ENCODE measurements around the gene TAF8.

The TAF8 gene

GRCh38 chr6:42100029-42100901 lies 49.9 kb downstream of the TAF8 start:
- no peak for DNase-seq

DNA sequence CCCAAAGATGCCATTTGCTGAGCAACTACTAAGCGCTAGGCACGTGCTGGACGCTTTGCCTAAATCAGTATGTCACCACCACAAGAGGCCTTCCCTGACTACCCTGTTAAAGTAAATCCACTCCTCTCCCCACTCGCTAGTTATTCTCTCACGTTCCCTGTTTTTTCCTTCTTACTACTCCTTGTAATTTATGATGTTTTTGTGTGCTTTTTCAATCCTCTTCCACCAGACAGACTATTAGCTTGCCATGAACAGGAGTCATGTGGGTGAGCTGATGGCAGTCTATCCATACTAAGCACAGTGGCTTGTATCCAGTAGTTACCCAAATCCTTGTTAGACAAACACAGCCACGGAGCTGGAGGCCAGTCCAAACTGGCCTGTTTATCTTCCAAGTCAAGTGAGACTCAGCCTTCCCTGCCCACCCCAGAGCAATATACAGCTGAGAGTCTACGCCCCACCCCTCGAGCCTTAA lies 50.9 kb downstream of the TAF8 start:
- DNase-seq: no peak

GRCh38 chr6:42103216-42103615 lies 52.9 kb downstream of the TAF8 start:
- DNase-seq: no peak

DNA sequence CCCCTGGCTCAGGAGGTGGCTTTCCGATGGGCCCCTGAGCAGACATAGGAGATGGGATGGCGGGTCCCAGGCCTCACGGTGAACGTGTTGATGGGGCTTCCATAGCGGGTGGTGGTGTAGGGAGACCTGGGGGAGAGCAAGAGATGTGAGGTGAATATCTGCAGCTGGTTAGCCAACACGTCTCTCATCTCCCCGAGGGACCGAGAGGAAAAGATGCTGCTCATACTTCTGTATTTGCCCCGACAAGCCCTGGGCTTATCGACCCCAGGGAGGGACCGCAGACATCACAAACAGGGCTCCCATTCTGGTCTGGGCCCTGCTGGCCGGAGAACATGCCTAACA lies 53.4 kb downstream of the TAF8 start:
- no peak for DNase-seq

GRCh38 chr6:42104095-42104803 lies 53.9 kb downstream of the TAF8 start:
- DNase-seq: no peak

- no peak for DNase-seq
These were observed 54.4 kb downstream of the TAF8 start for GRCh38 chr6:42104804-42105125.

- no peak for DNase-seq
These were observed 54.9 kb downstream of the TAF8 start for GRCh38 chr6:42105156-42105648.

DNA sequence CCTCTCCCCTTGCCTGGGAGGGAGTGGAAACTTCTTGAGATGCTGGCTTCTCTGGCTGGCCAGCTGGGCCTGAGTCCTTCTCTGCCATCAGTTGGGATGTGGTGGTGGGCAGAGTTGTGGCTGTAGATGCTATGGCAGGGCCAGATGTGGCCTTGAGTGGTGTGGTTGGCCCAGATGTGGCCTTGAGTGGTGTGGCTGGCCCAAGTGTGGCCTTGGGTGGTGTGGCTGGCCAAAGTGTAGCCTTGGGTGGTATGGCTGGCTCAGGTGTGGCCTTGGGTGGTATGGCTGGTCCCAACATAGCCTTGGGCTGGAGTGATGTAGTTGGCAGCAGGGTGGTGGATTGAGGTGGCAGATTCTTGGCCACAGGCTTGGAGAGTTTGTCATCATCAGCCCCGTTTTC lies 55.4 kb downstream of the TAF8 start:
- DNase-seq: no peak

DNA sequence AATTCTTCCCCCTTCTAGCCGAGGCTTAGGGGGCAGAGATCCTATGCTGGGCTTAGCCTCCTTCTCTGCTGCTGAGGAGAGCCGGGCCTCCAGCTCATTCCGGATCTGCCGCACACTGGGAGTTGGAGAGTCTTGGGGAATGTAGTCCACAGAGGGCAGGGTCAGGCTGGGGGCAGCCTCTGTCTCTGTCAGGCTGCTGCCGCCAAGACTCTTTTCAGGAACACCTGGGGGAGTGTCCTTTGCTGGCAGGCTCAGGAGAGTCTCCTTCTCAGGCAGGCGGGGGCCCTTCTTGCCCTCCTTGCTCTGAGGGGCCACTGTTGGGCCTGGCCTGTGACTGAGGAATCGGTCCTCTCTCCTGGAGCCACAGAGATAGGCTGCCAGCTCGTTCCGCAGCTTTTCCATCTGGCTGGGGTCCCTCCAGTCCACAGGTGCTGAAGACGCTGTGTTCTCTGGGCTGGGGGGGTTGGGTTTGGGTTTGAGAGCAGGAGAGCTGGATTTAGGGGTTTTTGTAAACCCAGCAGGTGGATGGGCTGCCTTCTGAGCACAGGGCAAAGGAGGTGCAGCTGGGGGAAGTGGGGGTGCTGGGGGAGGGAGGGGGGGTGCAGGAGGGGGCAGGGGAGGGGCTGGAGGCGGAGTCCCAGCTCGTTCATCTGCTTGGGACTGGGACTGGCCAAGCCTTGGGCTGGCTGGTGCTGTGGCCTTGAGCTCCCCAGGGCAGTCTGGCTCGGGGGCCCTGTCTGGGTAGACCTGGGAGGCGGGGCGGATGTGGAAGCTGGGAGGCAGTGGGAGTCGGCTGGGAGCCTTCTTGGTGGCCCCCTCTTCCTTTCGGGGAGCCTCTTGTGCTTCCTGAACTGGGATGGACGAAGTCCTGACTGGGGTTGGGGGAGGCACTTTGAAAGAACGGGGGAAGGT lies 56.0 kb downstream of the TAF8 start:
- no peak for DNase-seq

DNA sequence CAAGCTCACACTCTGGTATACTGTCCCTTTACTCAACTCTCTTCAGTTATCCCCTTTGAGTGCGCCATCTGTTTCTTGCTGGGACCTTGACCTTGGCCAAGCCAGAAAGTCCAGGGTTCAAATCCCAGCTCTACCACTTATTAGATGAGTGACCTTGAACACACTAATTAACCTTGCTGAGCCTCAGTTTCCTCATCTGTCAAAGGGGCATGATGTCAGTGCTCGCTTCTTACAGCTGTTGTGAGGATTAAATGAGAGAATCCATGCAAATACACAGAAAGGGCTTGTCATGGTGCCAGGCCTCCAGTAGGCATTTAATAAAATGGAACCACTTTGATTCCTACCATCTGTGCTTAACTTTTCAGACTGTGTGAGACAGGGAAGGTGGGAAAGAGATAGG lies 57.7 kb downstream of the TAF8 start:
- DNase-seq: no peak

DNA sequence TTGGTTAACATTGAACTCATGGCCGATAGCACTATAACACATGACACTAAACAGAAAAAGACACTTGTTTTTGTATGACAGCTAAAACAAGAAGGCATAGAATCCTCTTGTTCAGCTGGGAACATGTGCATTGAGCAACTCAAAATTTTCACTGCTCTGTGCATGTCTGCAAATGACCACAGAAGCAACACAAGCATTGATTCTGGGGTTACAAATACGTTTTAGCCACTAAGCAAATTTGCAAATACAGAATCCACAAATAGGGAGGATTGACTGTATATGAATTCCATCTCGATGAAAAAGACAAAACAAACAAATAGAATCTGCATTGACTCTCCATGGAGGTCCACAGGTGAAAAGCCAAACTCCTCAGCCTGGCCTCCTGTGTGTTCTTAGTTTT lies 60.4 kb downstream of the TAF8 start:
- no peak for DNase-seq

- DNase-seq: no peak
These were observed 62.0 kb downstream of the TAF8 start for GRCh38 chr6:42112351-42112750.

DNA sequence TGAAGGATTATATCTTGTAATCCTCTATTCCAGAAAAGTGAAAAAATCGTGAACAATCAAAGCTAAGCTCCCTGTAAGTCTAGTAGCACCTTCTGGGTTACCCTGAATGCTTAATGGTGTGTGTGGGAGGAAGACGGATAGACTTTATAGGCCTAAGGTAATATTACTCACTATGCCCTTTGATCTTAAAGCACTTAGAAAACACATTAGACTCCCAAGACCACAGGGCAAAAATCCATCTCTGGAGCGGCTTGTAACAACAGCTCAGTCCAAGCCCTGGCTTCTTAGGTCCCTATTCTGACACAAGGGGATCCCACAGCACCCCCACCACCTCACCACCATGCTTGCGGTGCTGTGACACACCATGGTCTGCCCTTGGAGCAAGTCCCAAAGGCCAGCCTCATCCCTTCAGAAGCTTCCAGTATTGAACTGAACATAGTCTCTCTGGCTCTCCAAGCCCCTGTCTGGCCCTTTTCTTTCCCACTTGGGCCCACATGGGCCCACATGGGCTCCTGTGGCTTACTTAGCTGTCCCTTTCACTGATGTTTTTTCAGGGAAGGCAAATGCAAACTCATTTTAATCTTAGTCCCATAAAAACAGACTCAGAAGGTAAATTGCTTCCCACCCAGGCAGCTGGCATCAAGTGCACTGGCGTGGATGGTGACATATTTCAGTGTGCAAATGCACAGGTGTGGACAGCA lies 63.8 kb downstream of the TAF8 start:
- DNase-seq: no peak

DNA sequence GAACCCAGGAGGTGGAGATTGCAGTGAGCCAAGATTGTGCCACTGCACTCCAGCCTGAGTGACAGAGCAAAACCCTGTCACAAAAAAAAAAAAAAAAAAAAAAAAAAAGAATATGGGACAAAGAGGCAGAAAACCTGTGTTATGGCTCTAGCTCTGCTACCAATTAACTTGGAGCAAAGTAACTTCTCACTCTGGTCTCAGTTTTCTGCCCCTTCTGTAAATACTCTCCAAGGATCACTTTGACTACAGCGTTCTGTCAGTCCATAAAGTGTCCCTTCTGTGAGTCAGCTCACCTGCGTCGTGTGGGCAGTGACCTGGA lies 67.5 kb downstream of the TAF8 start:
- no peak for DNase-seq

DNA sequence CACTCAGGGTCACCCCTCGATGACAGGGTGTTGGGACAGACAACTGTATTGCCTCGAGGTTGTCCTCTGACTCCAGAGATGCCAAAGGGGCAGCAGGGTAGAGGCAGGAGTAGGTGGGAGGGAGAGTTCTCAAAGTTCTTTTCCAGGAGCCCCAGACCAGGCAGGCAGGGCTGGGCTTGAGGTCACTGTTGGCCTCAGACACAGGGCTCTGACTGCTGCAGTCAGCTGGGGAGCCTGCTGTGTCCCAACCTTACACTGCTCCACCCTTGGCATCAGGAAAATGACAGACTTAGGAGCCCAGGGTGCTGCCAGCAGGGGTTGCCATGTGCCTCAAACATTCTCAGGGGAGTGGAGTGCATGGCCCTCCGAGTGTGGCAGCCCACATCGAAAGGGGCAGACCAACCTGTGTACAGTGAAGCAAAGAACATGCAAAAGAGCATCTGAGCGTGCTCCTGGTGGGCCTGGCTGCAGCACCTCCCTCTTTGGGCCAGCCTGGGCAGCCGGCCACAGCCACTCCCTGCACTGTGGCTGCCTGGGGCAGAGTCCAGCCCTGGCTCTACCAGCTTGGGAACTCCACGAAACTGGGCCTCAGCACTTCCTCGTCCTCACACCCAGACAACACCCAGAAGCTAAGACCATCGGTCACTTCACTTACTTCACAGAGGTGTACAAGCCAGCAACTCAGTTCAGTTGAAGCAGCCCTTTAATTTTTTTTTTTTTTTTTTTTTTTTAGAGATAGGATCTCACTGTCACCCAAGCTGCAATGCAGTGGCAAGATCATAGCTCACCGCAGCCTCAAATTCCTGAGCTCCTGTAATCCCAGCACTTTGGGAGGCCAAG lies 68.1 kb downstream of the TAF8 start:
- no peak for DNase-seq

GRCh38 chr6:42120895-42121865 lies 70.9 kb downstream of the TAF8 start:
- no peak for DNase-seq

GRCh38 chr6:42123379-42124103 lies 73.2 kb downstream of the TAF8 start:
- DNase-seq: no peak

- no peak for DNase-seq
These were observed 74.0 kb downstream of the TAF8 start for GRCh38 chr6:42124223-42124836.

- no peak for DNase-seq
These were observed 74.9 kb downstream of the TAF8 start for GRCh38 chr6:42125231-42125630.
